ENCODE data around the gene FNIP1. TPM values are rescaled to one million over a fixed set of nuclear protein-coding genes. Genes with fewer than 3 reads are reported as not detected.

The FNIP1 gene
- total RNA-seq, 1 experiment from 2014 or later: 16.4 TPM

DNA sequence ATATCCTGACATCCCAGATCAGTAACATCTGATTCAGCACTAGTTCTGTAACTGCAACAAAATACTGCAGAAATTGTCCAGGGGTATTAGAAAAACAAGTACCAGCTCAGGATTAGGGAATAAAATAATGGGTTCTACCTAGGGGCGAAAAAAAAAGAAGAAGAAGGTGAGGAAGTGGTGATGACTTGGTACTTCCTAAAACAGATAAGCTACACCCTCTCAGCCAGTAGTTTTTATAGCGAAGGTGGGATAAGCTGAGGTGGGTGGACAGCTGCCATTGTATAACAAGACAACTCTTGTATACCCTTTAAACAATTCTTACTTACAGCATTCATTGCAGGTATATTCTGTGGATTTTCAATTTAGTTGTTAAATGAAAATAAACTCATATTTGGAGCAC lies 180.9 kb downstream of the FNIP1 start (continued):
- TF ChIP-seq EZH2phosphoT487 (IDR thresholded peaks at IDR 0.05; ENCODE audit: borderline replicate concordance): no peak
- no peak for TF ChIP-seq CEBPB (IDR thresholded peaks at IDR 0.05; ENCODE audit: low read depth)
- TF ChIP-seq, protein P1, sequence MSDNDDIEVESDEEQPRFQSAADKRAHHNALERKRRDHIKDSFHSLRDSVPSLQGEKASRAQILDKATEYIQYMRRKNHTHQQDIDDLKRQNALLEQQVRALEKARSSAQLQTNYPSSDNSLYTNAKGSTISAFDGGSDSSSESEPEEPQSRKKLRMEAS (IDR thresholded peaks at IDR 0.05): no peak
- no peak for TF ChIP-seq CBX3 (IDR thresholded peaks at IDR 0.05; ENCODE audit: low read depth)
- TF ChIP-seq TCF7L2 (IDR thresholded peaks at IDR 0.05; ENCODE audit: borderline replicate concordance, extremely low read depth, insufficient read depth, insufficient read length): no peak
- TF ChIP-seq, protein P2, sequence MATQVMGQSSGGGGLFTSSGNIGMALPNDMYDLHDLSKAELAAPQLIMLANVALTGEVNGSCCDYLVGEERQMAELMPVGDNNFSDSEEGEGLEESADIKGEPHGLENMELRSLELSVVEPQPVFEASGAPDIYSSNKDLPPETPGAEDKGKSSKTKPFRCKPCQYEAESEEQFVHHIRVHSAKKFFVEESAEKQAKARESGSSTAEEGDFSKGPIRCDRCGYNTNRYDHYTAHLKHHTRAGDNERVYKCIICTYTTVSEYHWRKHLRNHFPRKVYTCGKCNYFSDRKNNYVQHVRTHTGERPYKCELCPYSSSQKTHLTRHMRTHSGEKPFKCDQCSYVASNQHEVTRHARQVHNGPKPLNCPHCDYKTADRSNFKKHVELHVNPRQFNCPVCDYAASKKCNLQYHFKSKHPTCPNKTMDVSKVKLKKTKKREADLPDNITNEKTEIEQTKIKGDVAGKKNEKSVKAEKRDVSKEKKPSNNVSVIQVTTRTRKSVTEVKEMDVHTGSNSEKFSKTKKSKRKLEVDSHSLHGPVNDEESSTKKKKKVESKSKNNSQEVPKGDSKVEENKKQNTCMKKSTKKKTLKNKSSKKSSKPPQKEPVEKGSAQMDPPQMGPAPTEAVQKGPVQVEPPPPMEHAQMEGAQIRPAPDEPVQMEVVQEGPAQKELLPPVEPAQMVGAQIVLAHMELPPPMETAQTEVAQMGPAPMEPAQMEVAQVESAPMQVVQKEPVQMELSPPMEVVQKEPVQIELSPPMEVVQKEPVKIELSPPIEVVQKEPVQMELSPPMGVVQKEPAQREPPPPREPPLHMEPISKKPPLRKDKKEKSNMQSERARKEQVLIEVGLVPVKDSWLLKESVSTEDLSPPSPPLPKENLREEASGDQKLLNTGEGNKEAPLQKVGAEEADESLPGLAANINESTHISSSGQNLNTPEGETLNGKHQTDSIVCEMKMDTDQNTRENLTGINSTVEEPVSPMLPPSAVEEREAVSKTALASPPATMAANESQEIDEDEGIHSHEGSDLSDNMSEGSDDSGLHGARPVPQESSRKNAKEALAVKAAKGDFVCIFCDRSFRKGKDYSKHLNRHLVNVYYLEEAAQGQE (IDR thresholded peaks at IDR 0.05; ENCODE audit: low read depth): no peak
- TF ChIP-seq SIN3A (IDR thresholded peaks at IDR 0.05; ENCODE audit: low read depth): no peak
- no peak for TF ChIP-seq EGR1 (IDR thresholded peaks at IDR 0.05; ENCODE audit: low read depth)

DNA sequence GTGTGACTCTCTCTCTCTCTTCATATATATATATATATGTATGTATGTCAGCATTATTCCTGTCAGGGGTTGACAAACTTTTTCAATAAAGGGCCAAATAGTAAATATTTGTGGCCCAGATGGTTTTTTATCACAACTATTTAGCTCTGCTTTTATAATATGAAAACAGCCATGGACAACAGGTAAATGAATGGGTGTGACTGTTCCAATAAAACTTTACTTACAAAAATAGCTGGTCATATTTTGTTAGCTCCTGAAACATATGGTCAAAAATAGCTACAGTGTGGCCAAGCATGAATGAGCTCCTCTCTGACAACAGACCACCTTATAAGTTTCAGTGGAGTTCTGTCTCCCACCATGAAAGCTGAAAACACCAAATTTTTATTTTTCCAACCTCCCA lies 183.4 kb downstream of the FNIP1 start:
- no peak for ATAC-seq
- no peak overlapping the region for H3K4me2 ChIP-seq (ENCODE audit: low read length)
- POLR2A ChIA-PET: interaction anchor here (0.8 kb wide), 1 partner anchor 10 kb away, joined by 3 read pairs; no protein-coding TSS in a partner anchor
- no peak overlapping the region for H3K27ac ChIP-seq (ENCODE audit: low read depth, low read length)
- RAD21 ChIA-PET (ENCODE audit: low non-redundant PET in 1 of 2, low total read pairs in 2 of 2, uncharacterized antibody in 2 of 2, unreplicated experiment in 2 of 2): no interaction called here
- no peak overlapping the region for H3K4me3 ChIP-seq (replicated peaks in 1 of 2; ENCODE audit: low read depth in 1 of 2, low read length in 2 of 2)
- no TSS peak for BruUV-seq (replicated peaks)
- H3K36me3 ChIP-seq (ENCODE audit: control insufficient read depth in 1 of 2, insufficient read depth in 2 of 2, low read length in 2 of 2): no peaks in the 10 kb centered on the region
- peaks cover 6 to 35% of the 10 kb centered on the region in 2 experiments; a peak in 3 of 4 replicates for H3K4me1 ChIP-seq (ENCODE audit: control insufficient read depth in 1 of 2, insufficient read depth in 2 of 2, low read length in 2 of 2)
- H3K9me2 ChIP-seq (ENCODE audit: insufficient read depth): no peaks in the 10 kb centered on the region
- no peak for DNase-seq (ENCODE audit: low read depth, low spot score)
- H3K9me3 ChIP-seq (ENCODE audit: control insufficient read depth in 1 of 2, insufficient read depth in 1 of 2, low read depth in 1 of 2, low read length in 2 of 2): no peaks in the 10 kb centered on the region
- H4K20me1 ChIP-seq (ENCODE audit: insufficient read depth): no peaks in the 10 kb centered on the region
- peaks cover 99% of the 10 kb centered on the region for H3K79me2 ChIP-seq (ENCODE audit: insufficient read depth, low read length)
- H2AFZ ChIP-seq (ENCODE audit: low read depth, low read length, poor library complexity, severe bottlenecking): no peak overlapping the region
- H3K27me3 ChIP-seq (ENCODE audit: insufficient read depth, low read length): no peaks in the 10 kb centered on the region
- H3K9ac ChIP-seq (ENCODE audit: low read length): no peak overlapping the region
- intact Hi-C loops (cut with micrococcal nuclease): no loop called here
- CTCF ChIA-PET: interaction anchor here (1.0 kb wide), 1 partner anchor 24 kb away, joined by 3 read pairs; no protein-coding TSS in a partner anchor
- TF ChIP-seq, protein P3, sequence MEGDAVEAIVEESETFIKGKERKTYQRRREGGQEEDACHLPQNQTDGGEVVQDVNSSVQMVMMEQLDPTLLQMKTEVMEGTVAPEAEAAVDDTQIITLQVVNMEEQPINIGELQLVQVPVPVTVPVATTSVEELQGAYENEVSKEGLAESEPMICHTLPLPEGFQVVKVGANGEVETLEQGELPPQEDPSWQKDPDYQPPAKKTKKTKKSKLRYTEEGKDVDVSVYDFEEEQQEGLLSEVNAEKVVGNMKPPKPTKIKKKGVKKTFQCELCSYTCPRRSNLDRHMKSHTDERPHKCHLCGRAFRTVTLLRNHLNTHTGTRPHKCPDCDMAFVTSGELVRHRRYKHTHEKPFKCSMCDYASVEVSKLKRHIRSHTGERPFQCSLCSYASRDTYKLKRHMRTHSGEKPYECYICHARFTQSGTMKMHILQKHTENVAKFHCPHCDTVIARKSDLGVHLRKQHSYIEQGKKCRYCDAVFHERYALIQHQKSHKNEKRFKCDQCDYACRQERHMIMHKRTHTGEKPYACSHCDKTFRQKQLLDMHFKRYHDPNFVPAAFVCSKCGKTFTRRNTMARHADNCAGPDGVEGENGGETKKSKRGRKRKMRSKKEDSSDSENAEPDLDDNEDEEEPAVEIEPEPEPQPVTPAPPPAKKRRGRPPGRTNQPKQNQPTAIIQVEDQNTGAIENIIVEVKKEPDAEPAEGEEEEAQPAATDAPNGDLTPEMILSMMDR (IDR thresholded peaks at IDR 0.05 in 2 of 3, conservative IDR thresholded peaks at IDR 0.05 in 1 of 3; ENCODE audit: borderline replicate concordance in 1 of 3, insufficient read depth in 1 of 3, low read depth in 2 of 3, low read length in 2 of 3): no peak
- TF ChIP-seq, protein P2 (IDR thresholded peaks at IDR 0.05; ENCODE audit: low read depth): no peak
- no peak for TF ChIP-seq CBX3 (IDR thresholded peaks at IDR 0.05; ENCODE audit: low read depth)
- TF ChIP-seq FOSL1 (IDR thresholded peaks at IDR 0.05; ENCODE audit: low read depth): no peak
- no peak for TF ChIP-seq POLR2A (IDR thresholded peaks at IDR 0.05; ENCODE audit: borderline replicate concordance, extremely low read depth, insufficient read depth, insufficient read length)
- no peak for TF ChIP-seq POLR2AphosphoS5 (IDR thresholded peaks at IDR 0.05; ENCODE audit: low read depth, low read length)
- TF ChIP-seq CEBPB (IDR thresholded peaks at IDR 0.05; ENCODE audit: low read depth): no peak
- TF ChIP-seq, protein P1 (IDR thresholded peaks at IDR 0.05): no peak

Data from HCT116 (cell line).